H1 (cell line): ENCODE data around the gene RNF144A. TPM values are rescaled to one million over a fixed set of nuclear protein-coding genes. Genes with fewer than 3 reads are reported as not detected.

ENCODE experiments used
- CTCF ChIA-PET: fragments of 300-600 bp; sonication (Branson Sonifier 250); formaldehyde crosslinking; loops from one replicate; lab custom pipeline; 2021; ENCODE audit not compliant: partially characterized antibody; lab: Charles Lee
- POLR2A ChIA-PET: fragments of 300-600 bp; sonication (Branson Sonifier 250); formaldehyde crosslinking; loops from one replicate; lab custom pipeline; 2021; ENCODE audit warnings: inconsistent platforms; ENCODE audit not compliant: partially characterized antibody; lab: Charles Lee
- DNase-seq, 2 experiments: peaks; one replicate each; pipeline versions ENCODE4 v3.0.0 to v3.0.0-alpha.2; 2010 to 2022; ENCODE audit warnings: low spot score in 2 of 2, low read depth in 1 of 2, mixed read lengths in 1 of 2
- FAIRE-seq: peaks from 2 replicates; lab custom pipeline; 2011; peaks lifted over from hg19 to GRCh38; lab: Jason Lieb, UNC
- H2AFZ ChIP-seq: 2 replicates; pipeline ENCODE4 v1.8.1; 2012; ENCODE audit warnings: low read length, inconsistent platforms
- H2AK5ac ChIP-seq: 2 replicates; pipeline ENCODE4 v1.6.1; 2013; ENCODE audit warnings: low read depth, low read length
- H2BK120ac ChIP-seq: replicated peaks from 2 replicates; pipeline ENCODE3; 2013; ENCODE audit warnings: low read depth, low read length, inconsistent platforms
- H2BK12ac ChIP-seq: 2 replicates; pipeline ENCODE4 v1.6.1; 2013; ENCODE audit warnings: low read depth, low read length
- H2BK15ac ChIP-seq: 2 replicates; pipeline ENCODE4 v1.6.1; 2013; ENCODE audit warnings: low read length
- H2BK20ac ChIP-seq: 2 replicates; pipeline ENCODE4 v1.6.1; 2013; ENCODE audit warnings: low read length
- H2BK5ac ChIP-seq: 2 replicates; pipeline ENCODE4 v1.6.1; 2013; ENCODE audit warnings: low read depth, low read length
- H3K14ac ChIP-seq: 2 replicates; pipeline ENCODE4 v1.6.1; 2013; ENCODE audit warnings: inconsistent platforms; ENCODE audit not compliant: insufficient read length
- H3K18ac ChIP-seq: 2 replicates; pipeline ENCODE4 v1.6.1; 2013; ENCODE audit warnings: low read length; ENCODE audit errors: extremely low read depth
- H3K23ac ChIP-seq: 2 replicates; pipeline ENCODE4 v1.6.1; 2013; ENCODE audit warnings: inconsistent platforms; ENCODE audit not compliant: insufficient read length
- H3K23me2 ChIP-seq: 2 replicates; pipeline ENCODE4 v1.6.1; 2013; ENCODE audit warnings: low read depth, low read length
- H3K27ac ChIP-seq: 2 replicates; pipeline ENCODE4 v1.6.1; 2011; ENCODE audit warnings: low read depth, low read length, inconsistent platforms
- H3K27me3 ChIP-seq, 4 experiments: replicated peaks in 1 of 4; 1 replicate in 1 of 4; 2 replicates in 3 of 4; pipeline versions ENCODE4 v1.6.1 to v1.8.1; 2011 to 2013; ENCODE audit warnings: low read length in 3 of 4, mild to moderate bottlenecking in 3 of 4, inconsistent platforms in 2 of 4, mixed read lengths in 2 of 4, moderate library complexity in 1 of 4; ENCODE audit not compliant: control insufficient read depth in 3 of 4, insufficient read depth in 3 of 4; ENCODE audit errors: extremely low read depth in 1 of 4
- H3K36me3 ChIP-seq, 4 experiments: 2 replicates each; pipeline versions ENCODE4 v1.6.1 to v1.8.1; 2011 to 2013; ENCODE audit warnings: mild to moderate bottlenecking in 4 of 4, low read length in 3 of 4, moderate library complexity in 2 of 4, control low read depth in 1 of 4, inconsistent platforms in 1 of 4; ENCODE audit not compliant: insufficient read depth in 4 of 4, control insufficient read depth in 2 of 4
- H3K4ac ChIP-seq: replicated peaks from 2 replicates; pipeline ENCODE3; 2013; ENCODE audit warnings: low read length, low read depth, mixed read lengths, inconsistent platforms; ENCODE audit not compliant: insufficient read length
- H3K4me1 ChIP-seq, 4 experiments: replicated peaks in 1 of 4; 1 replicate in 1 of 4; 2 replicates in 3 of 4; pipeline versions ENCODE4 v1.6.1 to v1.8.1; 2011 to 2013; ENCODE audit warnings: low read length in 3 of 4, inconsistent platforms in 2 of 4, mixed read lengths in 1 of 4; ENCODE audit not compliant: insufficient read depth in 4 of 4, control insufficient read depth in 3 of 4
- H3K4me2 ChIP-seq, 2 experiments: 2 replicates each; pipeline versions ENCODE4 v1.6.1 to v1.8.1; 2011 to 2013; ENCODE audit warnings: low read depth in 2 of 2, low read length in 2 of 2, control low read depth in 1 of 2, inconsistent platforms in 1 of 2, mild to moderate bottlenecking in 1 of 2; ENCODE audit not compliant: insufficient read depth in 1 of 2
- H3K4me3 ChIP-seq, 4 experiments: fragments of 200-600, 300-600 bp in 1 of 4; sonication (generic), shearing (Covaris generic), sonication (Bioruptor Twin) in 1 of 4; 2 replicates each; pipeline versions ENCODE4 v1.5.1 to v1.8.1; 2011 to 2016; ENCODE audit warnings: low read length in 4 of 4, low read depth in 3 of 4, control low read depth in 2 of 4, inconsistent platforms in 2 of 4, mild to moderate bottlenecking in 2 of 4, mixed read lengths in 1 of 4, moderate library complexity in 1 of 4; ENCODE audit not compliant: insufficient read depth in 2 of 4; ENCODE audit errors: extremely low read depth in 1 of 4
- H3K56ac ChIP-seq: replicated peaks from 2 replicates; pipeline ENCODE3; 2013; ENCODE audit warnings: low read depth, mild to moderate bottlenecking, mixed read lengths, low read length, inconsistent platforms; ENCODE audit not compliant: insufficient read length
- H3K79me1 ChIP-seq: 2 replicates; pipeline ENCODE4 v1.6.1; 2013; ENCODE audit warnings: low read depth, low read length, control low read depth
- H3K79me2 ChIP-seq, 2 experiments: 2 replicates each; pipeline versions ENCODE4 v1.6.1 to v1.8.1; 2012 to 2013; ENCODE audit warnings: low read length in 2 of 2, mild to moderate bottlenecking in 2 of 2, inconsistent platforms in 1 of 2; ENCODE audit not compliant: insufficient read depth in 2 of 2, control insufficient read depth in 1 of 2
- H3K9ac ChIP-seq, 4 experiments: replicated peaks in 1 of 4; 1 replicate in 1 of 4; 2 replicates in 3 of 4; pipeline versions ENCODE4 v1.6.1 to v1.8.1; 2011 to 2013; ENCODE audit warnings: low read depth in 3 of 4, low read length in 3 of 4, control low read depth in 2 of 4, mild to moderate bottlenecking in 2 of 4, moderate library complexity in 2 of 4, inconsistent platforms in 1 of 4; ENCODE audit errors: extremely low read depth in 1 of 4
- H3K9me3 ChIP-seq, 2 experiments: 2 replicates each; pipeline versions ENCODE4 v1.6.1 to v1.8.1; 2012 to 2013; ENCODE audit warnings: mild to moderate bottlenecking in 2 of 2, moderate library complexity in 2 of 2, control low read depth in 1 of 2, inconsistent platforms in 1 of 2, low read depth in 1 of 2, low read length in 1 of 2, mixed read lengths in 1 of 2; ENCODE audit not compliant: insufficient read depth in 2 of 2
- H4K20me1 ChIP-seq, 2 experiments: replicated peaks in 1 of 2; 2 replicates each; pipeline versions ENCODE3 to v1.8.1; 2011 to 2013; ENCODE audit warnings: inconsistent platforms in 2 of 2, low read length in 2 of 2, mild to moderate bottlenecking in 1 of 2; ENCODE audit not compliant: insufficient read depth in 2 of 2, control insufficient read depth in 1 of 2
- H4K5ac ChIP-seq: 2 replicates; pipeline ENCODE4 v1.6.1; 2013; ENCODE audit warnings: low read length, low read depth, mixed read lengths, inconsistent platforms; ENCODE audit not compliant: insufficient read length
- H4K8ac ChIP-seq: 2 replicates; pipeline ENCODE4 v1.8.0; 2013; ENCODE audit warnings: mild to moderate bottlenecking, moderate library complexity, low read length, inconsistent platforms; ENCODE audit not compliant: insufficient read depth; ENCODE audit errors: extremely low read depth
- H4K91ac ChIP-seq: replicated peaks from 2 replicates; pipeline ENCODE3; 2013; ENCODE audit warnings: low read length, mixed read lengths, inconsistent platforms; ENCODE audit not compliant: insufficient read length
- CHD1 ChIP-seq: IDR thresholded peaks from 2 replicates; pipeline ENCODE4 v1.6.1; 2012; ENCODE audit warnings: low read depth, low read length, improper control_type of control experiment
- HDAC2 ChIP-seq, 2 experiments: fragments of 300-600 bp in 1 of 2; sonication (generic) in 1 of 2; IDR thresholded peaks; 2 replicates each; pipeline ENCODE4 v1.6.1; 2011 to 2012; ENCODE audit warnings: low read depth in 2 of 2, low read length in 2 of 2, mild to moderate bottlenecking in 2 of 2, moderate library complexity in 2 of 2, borderline replicate concordance in 1 of 2, inconsistent platforms in 1 of 2
- HDAC6 ChIP-seq: IDR thresholded peaks from one replicate; pipeline ENCODE4 v1.7.1; 2012; ENCODE audit warnings: low read depth, mild to moderate bottlenecking, inconsistent platforms, low read length, moderate library complexity
- KDM1A ChIP-seq: fragments of 200-600, 300-600 bp; sonication (generic); IDR thresholded peaks from 2 replicates; pipeline ENCODE4 v1.7.1; 2016; ENCODE audit warnings: mild to moderate bottlenecking, low read length, borderline replicate concordance
- SIX5 ChIP-seq: IDR thresholded peaks from 2 replicates; pipeline ENCODE4 v1.6.1; 2011; ENCODE audit warnings: mild to moderate bottlenecking, low read depth, low read length
- SP4 ChIP-seq: IDR thresholded peaks from 2 replicates; pipeline ENCODE4 v1.6.1; 2012; ENCODE audit warnings: low read length, inconsistent platforms
- WGBS, 2 experiments: shearing (Covaris generic) in 1 of 2; methylation state at CpG; one replicate each; pipeline versions ENCODE4 v1.1.6 to v1.1.7; 2013 to 2015; ENCODE audit warnings: low lambda C conversion rate in 2 of 2, mixed read lengths in 2 of 2, inconsistent platforms in 1 of 2, low coverage in 1 of 2, missing lambda C conversion rate in 1 of 2; ENCODE audit not compliant: insufficient replicate concordance in 2 of 2, insufficient coverage in 1 of 2, insufficient read length in 1 of 2; ENCODE audit errors: extremely low coverage in 1 of 2, missing lambda C conversion rate in 1 of 2; 5-methylcytosine and 5-hydroxymethylcytosine counted together
- polyA plus RNA-seq, 7 experiments: library from polyadenylated mRNA; depleted of rRNA in 3 of 7; stranded (reverse) in 5 of 7; unstranded in 2 of 7; fragments of >200 nt in 5 of 7; fragments of 200-250 nt in 2 of 7; gene quantifications; 1 replicate in 5 of 7; 2 replicates in 1 of 7; 4 replicates in 1 of 7; pipeline versions ENCODE4 v1.2.1 to v1.2.3, GENCODE V29; 2011 to 2013; ENCODE audit warnings: missing spikeins in 2 of 7, mixed read lengths in 2 of 7
- total RNA-seq: library from RNA; stranded (reverse); fragmentation: NEBNext Ultra II Directional; extraction: Animal tissue kit (Norgen Biotek cat#: 25700); gene quantifications from 2 replicates; pipeline ENCODE4 v1.2.1, GENCODE V29; 2021
- TF ChIP-seq, protein P1 (sequence below): IDR thresholded peaks from 2 replicates; pipeline ENCODE4 v1.6.1; 2011; ENCODE audit warnings: low read depth, mild to moderate bottlenecking, low read length; ENCODE audit not compliant: insufficient read depth

Gene RNF144A
- total and polyA plus RNA-seq, 2 of the 8 experiments (the other 6 are each of a cell fraction or from before 2014, with no cell fraction given): 14.0 to 15.0 TPM

DNA sequence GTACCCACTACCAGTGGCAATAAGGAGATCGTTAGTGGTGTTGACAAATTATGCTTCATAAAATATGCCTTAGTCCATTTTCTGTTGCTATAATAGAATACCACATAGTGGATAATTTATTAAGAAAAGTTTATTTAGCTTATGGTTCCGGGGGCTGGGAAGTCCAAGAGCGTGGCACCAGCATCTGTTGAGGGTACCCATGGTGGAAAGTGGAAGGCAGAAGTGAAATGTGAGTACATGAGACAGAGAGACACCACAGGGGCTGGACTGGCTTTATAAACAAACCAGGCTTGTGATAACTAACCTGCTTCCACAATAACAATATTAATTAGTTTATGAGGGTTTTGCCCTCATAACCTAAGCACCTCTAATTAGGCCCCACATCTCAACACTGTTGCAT is 146.6 kb downstream of the RNF144A start:
- Histone ChIP-seq H3K9me3 (0 out of 4 replicates have a peak, but pooled peaks cover 0 to 7% of the 10 kb centered on the region in 2 experiments), H3K4me3 (no peak overlapping the region), H3K36me3 (peaks cover 0 to 3% (median 0%) of the 10 kb centered on the region in 4 experiments; a peak in 1 of 8 replicates), H2BK20ac (no peak overlapping the region), H3K4me1 (peaks cover 0 to 10% (median 3%) of the 10 kb centered on the region in 4 experiments; a peak in 3 of 7 replicates), H2BK12ac (no peak overlapping the region), H4K20me1 (no peaks in the 10 kb centered on the region), H3K56ac (no peak overlapping the region), H2BK5ac (no peak overlapping the region), H3K4ac (no peak overlapping the region), H4K91ac (no peak overlapping the region), H2BK120ac (no peak overlapping the region), H3K79me1 (no peaks in the 10 kb centered on the region; the same call in 1 of the 2 replicates), H2AK5ac (no peak overlapping the region), H4K5ac (no peak overlapping the region), H3K9ac (no peak overlapping the region), H3K23me2 (no peaks in the 10 kb centered on the region), H3K27ac (no peak overlapping the region), H2BK15ac (no peak overlapping the region), H3K14ac (no peak overlapping the region), H4K8ac (no peak overlapping the region), H3K18ac (no peak overlapping the region), H2AFZ (no peak overlapping the region), H3K23ac (no peak overlapping the region), H3K27me3 (no peaks in the 10 kb centered on the region), H3K4me2 (no peak overlapping the region), H3K79me2 (no peaks in the 10 kb centered on the region)
- FAIRE-seq (no peak), DNase-seq (no peak)
- CTCF ChIA-PET: interaction anchor here (1.3 to 1.6 kb wide), 2 partner anchors 19 to 20 kb away, joined by 3 read pairs; no protein-coding TSS in a partner anchor
- POLR2A ChIA-PET: no interaction called here
- TF ChIP-seq SIX5 (no peak), CHD1 (no peak), SP4 (no peak), KDM1A (no peak), HDAC2 (IDR thresholded peaks at IDR 0.05; ENCODE audit: borderline replicate concordance in 1 of 2, low read depth in 2 of 2, low read length in 2 of 2) (no peak), HDAC6 (no peak)
- TF ChIP-seq, protein P1, sequence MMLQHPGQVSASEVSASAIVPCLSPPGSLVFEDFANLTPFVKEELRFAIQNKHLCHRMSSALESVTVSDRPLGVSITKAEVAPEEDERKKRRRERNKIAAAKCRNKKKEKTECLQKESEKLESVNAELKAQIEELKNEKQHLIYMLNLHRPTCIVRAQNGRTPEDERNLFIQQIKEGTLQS: no peak
- 67% methylated on average over 3 of the region's 3 CpGs; no CpG with 5 or more reads in 1 of the 2 experiments for WGBS, 2 experiments
